ENCODE results near the gene ZFYVE9. TPM values are rescaled to one million over a fixed set of nuclear protein-coding genes. Genes with fewer than 3 reads are reported as not detected.

Gene ZFYVE9
- total RNA-seq, 1 experiment from 2014 or later: 2.2 TPM

- H3K9me2 ChIP-seq (replicated peaks; ENCODE audit: insufficient read depth, low read length): no peaks in the 10 kb centered on the region
- DNase-seq: no peak
These were observed 152.7 kb downstream of the ZFYVE9 start for GRCh38 chr1:52294580-52294979.

GRCh38 chr1:52296345-52296744 lies 154.5 kb downstream of the ZFYVE9 start:
- H3K36me3 ChIP-seq (ENCODE audit: insufficient read depth, low read length): no peaks in the 10 kb centered on the region
- H4K20me1 ChIP-seq (ENCODE audit: insufficient read depth, low read depth, low read length): no peaks in the 10 kb centered on the region
- no peaks in the 10 kb centered on the region for H3K4me1 ChIP-seq (ENCODE audit: low read length)
- H3K9me2 ChIP-seq (replicated peaks; ENCODE audit: insufficient read depth, low read length): no peaks in the 10 kb centered on the region
- no peak overlapping the region for H3K27ac ChIP-seq (ENCODE audit: low read length)
- H3K79me2 ChIP-seq (ENCODE audit: low read length): no peaks in the 10 kb centered on the region
- H3K27me3 ChIP-seq (ENCODE audit: low read length): no peaks in the 10 kb centered on the region
- DNase-seq: peak; percentile 83
- H2AFZ ChIP-seq (ENCODE audit: low read length): no peak overlapping the region
- H3K4me2 ChIP-seq (ENCODE audit: low read depth, low read length, poor library complexity, severe bottlenecking): no peak overlapping the region
- H3K9ac ChIP-seq (ENCODE audit: low read length): no peak overlapping the region
- H3K9me3 ChIP-seq (ENCODE audit: low read length): no peaks in the 10 kb centered on the region
- H3K4me3 ChIP-seq (ENCODE audit: low read length): no peak overlapping the region

More at GRCh38 chr1:52294580-52294979, 152.7 kb downstream of the ZFYVE9 start:
- Histone ChIP-seq H3K9me3 (ENCODE audit: low read length) (no peaks in the 10 kb centered on the region), H3K27ac (ENCODE audit: low read length) (no peak overlapping the region), H3K4me1 (ENCODE audit: low read length) (no peaks in the 10 kb centered on the region), H3K9ac (ENCODE audit: low read length) (no peak overlapping the region), H2AFZ (ENCODE audit: low read length) (no peak overlapping the region), H4K20me1 (ENCODE audit: insufficient read depth, low read depth, low read length) (no peaks in the 10 kb centered on the region), H3K79me2 (ENCODE audit: low read length) (no peaks in the 10 kb centered on the region), H3K4me2 (ENCODE audit: low read depth, low read length, poor library complexity, severe bottlenecking) (no peak overlapping the region), H3K27me3 (ENCODE audit: low read length) (no peaks in the 10 kb centered on the region), H3K36me3 (ENCODE audit: insufficient read depth, low read length) (no peaks in the 10 kb centered on the region), H3K4me3 (ENCODE audit: low read length) (no peak overlapping the region)

GRCh38 chr1:52305417-52306226 lies 163.7 kb downstream of the ZFYVE9 start:
- Histone ChIP-seq H3K27ac (ENCODE audit: low read length) (no peak overlapping the region), H3K9me2 (replicated peaks; ENCODE audit: insufficient read depth, low read length) (no peaks in the 10 kb centered on the region), H3K4me1 (ENCODE audit: low read length) (peaks cover 3% of the 10 kb centered on the region; the same call in 1 of the 2 replicates), H3K79me2 (ENCODE audit: low read length) (no peaks in the 10 kb centered on the region), H4K20me1 (ENCODE audit: insufficient read depth, low read depth, low read length) (no peaks in the 10 kb centered on the region), H3K4me2 (ENCODE audit: low read depth, low read length, poor library complexity, severe bottlenecking) (no peak overlapping the region), H2AFZ (ENCODE audit: low read length) (no peak overlapping the region), H3K36me3 (ENCODE audit: insufficient read depth, low read length) (no peaks in the 10 kb centered on the region), H3K9ac (ENCODE audit: low read length) (no peak overlapping the region), H3K4me3 (ENCODE audit: low read length) (no peak overlapping the region), H3K27me3 (ENCODE audit: low read length) (no peaks in the 10 kb centered on the region), H3K9me3 (ENCODE audit: low read length) (no peaks in the 10 kb centered on the region)
- DNase-seq: no peak

- H3K4me2 ChIP-seq (ENCODE audit: low read depth, low read length, poor library complexity, severe bottlenecking): no peak overlapping the region
- no peak for DNase-seq
- H2AFZ ChIP-seq (ENCODE audit: low read length): no peak overlapping the region
- H3K9ac ChIP-seq (ENCODE audit: low read length): no peak overlapping the region
- peaks cover 3% of the 10 kb centered on the region; the same call in 1 of the 2 replicates for H3K4me1 ChIP-seq (ENCODE audit: low read length)
- H4K20me1 ChIP-seq (ENCODE audit: insufficient read depth, low read depth, low read length): no peaks in the 10 kb centered on the region
- no peaks in the 10 kb centered on the region for H3K36me3 ChIP-seq (ENCODE audit: insufficient read depth, low read length)
- H3K9me3 ChIP-seq (ENCODE audit: low read length): no peaks in the 10 kb centered on the region
- H3K9me2 ChIP-seq (replicated peaks; ENCODE audit: insufficient read depth, low read length): no peaks in the 10 kb centered on the region
- no peak overlapping the region for H3K4me3 ChIP-seq (ENCODE audit: low read length)
- H3K79me2 ChIP-seq (ENCODE audit: low read length): no peaks in the 10 kb centered on the region
- H3K27ac ChIP-seq (ENCODE audit: low read length): no peak overlapping the region
- no peaks in the 10 kb centered on the region for H3K27me3 ChIP-seq (ENCODE audit: low read length)
These were observed 164.5 kb downstream of the ZFYVE9 start for GRCh38 chr1:52306227-52307006.

- no peak for DNase-seq
- Histone ChIP-seq H3K27ac (ENCODE audit: low read length) (no peak overlapping the region), H3K79me2 (ENCODE audit: low read length) (no peaks in the 10 kb centered on the region), H3K4me3 (ENCODE audit: low read length) (no peak overlapping the region), H3K4me2 (ENCODE audit: low read depth, low read length, poor library complexity, severe bottlenecking) (no peak overlapping the region), H2AFZ (ENCODE audit: low read length) (no peak overlapping the region), H3K27me3 (ENCODE audit: low read length) (no peaks in the 10 kb centered on the region), H3K9ac (ENCODE audit: low read length) (no peak overlapping the region), H3K9me3 (ENCODE audit: low read length) (no peaks in the 10 kb centered on the region), H3K9me2 (replicated peaks; ENCODE audit: insufficient read depth, low read length) (no peaks in the 10 kb centered on the region), H3K36me3 (ENCODE audit: insufficient read depth, low read length) (no peaks in the 10 kb centered on the region), H3K4me1 (ENCODE audit: low read length) (no peaks in the 10 kb centered on the region), H4K20me1 (ENCODE audit: insufficient read depth, low read depth, low read length) (no peaks in the 10 kb centered on the region)
These were observed 179.2 kb downstream of the ZFYVE9 start for GRCh38 chr1:52321061-52321460.

GRCh38 chr1:52323731-52324130 lies 181.8 kb downstream of the ZFYVE9 start:
- H3K4me1 ChIP-seq (ENCODE audit: low read length): no peaks in the 10 kb centered on the region
- DNase-seq: no peak
- H3K9ac ChIP-seq (ENCODE audit: low read length): no peak overlapping the region

GRCh38 chr1:52325786-52326185 lies 183.9 kb downstream of the ZFYVE9 start:
- H3K4me3 ChIP-seq (ENCODE audit: low read length): no peak overlapping the region
- no peaks in the 10 kb centered on the region for H3K9me2 ChIP-seq (replicated peaks; ENCODE audit: insufficient read depth, low read length)
- no peak overlapping the region for H3K27ac ChIP-seq (ENCODE audit: low read length)
- no peaks in the 10 kb centered on the region for H3K36me3 ChIP-seq (ENCODE audit: insufficient read depth, low read length)
- H3K9me3 ChIP-seq (ENCODE audit: low read length): no peaks in the 10 kb centered on the region
- H3K79me2 ChIP-seq (ENCODE audit: low read length): no peaks in the 10 kb centered on the region
- H4K20me1 ChIP-seq (ENCODE audit: insufficient read depth, low read depth, low read length): no peaks in the 10 kb centered on the region
- H3K4me2 ChIP-seq (ENCODE audit: low read depth, low read length, poor library complexity, severe bottlenecking): no peak overlapping the region
- H3K4me1 ChIP-seq (ENCODE audit: low read length): no peaks in the 10 kb centered on the region
- H2AFZ ChIP-seq (ENCODE audit: low read length): no peak overlapping the region
- DNase-seq: no peak
- H3K27me3 ChIP-seq (ENCODE audit: low read length): no peaks in the 10 kb centered on the region
- no peak overlapping the region for H3K9ac ChIP-seq (ENCODE audit: low read length)

More at GRCh38 chr1:52323731-52324130, 181.8 kb downstream of the ZFYVE9 start:
- no peak overlapping the region for H3K4me2 ChIP-seq (ENCODE audit: low read depth, low read length, poor library complexity, severe bottlenecking)
- no peaks in the 10 kb centered on the region for H3K27me3 ChIP-seq (ENCODE audit: low read length)
- no peaks in the 10 kb centered on the region for H3K9me3 ChIP-seq (ENCODE audit: low read length)
- no peaks in the 10 kb centered on the region for H3K36me3 ChIP-seq (ENCODE audit: insufficient read depth, low read length)
- no peaks in the 10 kb centered on the region for H4K20me1 ChIP-seq (ENCODE audit: insufficient read depth, low read depth, low read length)
- H3K27ac ChIP-seq (ENCODE audit: low read length): no peak overlapping the region
- no peak overlapping the region for H3K4me3 ChIP-seq (ENCODE audit: low read length)
- no peaks in the 10 kb centered on the region for H3K9me2 ChIP-seq (replicated peaks; ENCODE audit: insufficient read depth, low read length)
- no peak overlapping the region for H2AFZ ChIP-seq (ENCODE audit: low read length)
- H3K79me2 ChIP-seq (ENCODE audit: low read length): no peaks in the 10 kb centered on the region

GRCh38 chr1:52328615-52329014 lies 186.7 kb downstream of the ZFYVE9 start:
- H3K9me3 ChIP-seq (ENCODE audit: low read length): no peaks in the 10 kb centered on the region

More at GRCh38 chr1:52328615-52329014, 186.7 kb downstream of the ZFYVE9 start:
- Histone ChIP-seq H3K79me2 (ENCODE audit: low read length) (no peaks in the 10 kb centered on the region), H2AFZ (ENCODE audit: low read length) (no peak overlapping the region), H3K36me3 (ENCODE audit: insufficient read depth, low read length) (no peaks in the 10 kb centered on the region), H3K4me2 (ENCODE audit: low read depth, low read length, poor library complexity, severe bottlenecking) (no peak overlapping the region), H3K27ac (ENCODE audit: low read length) (no peak overlapping the region), H3K27me3 (ENCODE audit: low read length) (no peaks in the 10 kb centered on the region), H4K20me1 (ENCODE audit: insufficient read depth, low read depth, low read length) (no peaks in the 10 kb centered on the region), H3K4me1 (ENCODE audit: low read length) (no peaks in the 10 kb centered on the region), H3K9ac (ENCODE audit: low read length) (no peak overlapping the region), H3K9me2 (replicated peaks; ENCODE audit: insufficient read depth, low read length) (no peaks in the 10 kb centered on the region), H3K4me3 (ENCODE audit: low read length) (no peak overlapping the region)
- DNase-seq: no peak

All from Karpas-422 (cell line).